ENCODE results near the gene AR. TPM values are rescaled to one million over a fixed set of nuclear protein-coding genes. Genes with fewer than 3 reads are reported as not detected.
"Not testable (repeated sequence)": the region's sequence is repeated elsewhere in the genome, so short reads cannot be mapped to it uniquely, and the experiment has no call there.

AR gene
- total RNA-seq, 6 experiments from 2014 or later: 12.2 to 18.2 (median 15.5) TPM

GRCh38 chrX:67636532-67636931, 92.7 kb downstream of the AR start:
- Mint-ChIP-seq H3K4me1 (ENCODE audit: low read depth) (peaks cover 8% of the 10 kb centered on the region), H3K4me3 (no peak overlapping the region), H3K27ac (peak overlapping the region; percentile 42; the same call in 1 of the 2 replicates), H3K27me3 (ENCODE audit: insufficient read depth) (no peaks in the 10 kb centered on the region), H3K36me3 (ENCODE audit: low read depth) (no peaks in the 10 kb centered on the region; the same call in 1 of the 2 replicates), H3K9me3 (no peaks in the 10 kb centered on the region)
- TF ChIP-seq CTCF (IDR thresholded peaks at IDR 0.05): no peak
- peak; percentile 1 for DNase-seq

GRCh38 chrX:67637293-67637692, 93.5 kb downstream of the AR start:
- not testable (repeated sequence) for H3K4me3 Mint-ChIP-seq; H3K4me1 Mint-ChIP-seq (ENCODE audit: low read depth); H3K27me3 Mint-ChIP-seq (ENCODE audit: insufficient read depth); DNase-seq; H3K27ac Mint-ChIP-seq; H3K9me3 Mint-ChIP-seq; H3K36me3 Mint-ChIP-seq (ENCODE audit: low read depth)

- H3K4me3 Mint-ChIP-seq: no peak overlapping the region
- TF ChIP-seq CTCF (IDR thresholded peaks at IDR 0.05): no peak
- no peak overlapping the region for H3K27ac Mint-ChIP-seq
- H3K36me3 Mint-ChIP-seq (ENCODE audit: low read depth): peaks cover 17% of the 10 kb centered on the region
- H3K9me3 Mint-ChIP-seq: no peaks in the 10 kb centered on the region
- H3K4me1 Mint-ChIP-seq (ENCODE audit: low read depth): 0 out of 2 replicates have a peak, but pooled peaks cover 5% of the 10 kb centered on the region
- H3K27me3 Mint-ChIP-seq (ENCODE audit: insufficient read depth): no peaks in the 10 kb centered on the region
- DNase-seq: no peak
Observed at GRCh38 chrX:67648361-67648760, 104.5 kb downstream of the AR start.

- no peaks in the 10 kb centered on the region for H3K27me3 Mint-ChIP-seq (ENCODE audit: insufficient read depth)
- no peak overlapping the region for H3K4me3 Mint-ChIP-seq
- no peak for DNase-seq
- no peak for TF ChIP-seq CTCF (IDR thresholded peaks at IDR 0.05)
- 0 out of 2 replicates have a peak, but pooled peaks cover 2% of the 10 kb centered on the region for H3K4me1 Mint-ChIP-seq (ENCODE audit: low read depth)
- no peaks in the 10 kb centered on the region for H3K9me3 Mint-ChIP-seq
- no peak overlapping the region for H3K27ac Mint-ChIP-seq
- peaks cover 3% of the 10 kb centered on the region; the same call in 1 of the 2 replicates for H3K36me3 Mint-ChIP-seq (ENCODE audit: low read depth)
Observed at GRCh38 chrX:67651437-67652142, 107.8 kb downstream of the AR start.

GRCh38 chrX:67652543-67652942, 108.7 kb downstream of the AR start:
- no peak overlapping the region for H3K27ac Mint-ChIP-seq
- no peak overlapping the region for H3K4me3 Mint-ChIP-seq
- DNase-seq: no peak
- no peaks in the 10 kb centered on the region for H3K27me3 Mint-ChIP-seq (ENCODE audit: insufficient read depth)
- no peaks in the 10 kb centered on the region for H3K9me3 Mint-ChIP-seq
- no peak for TF ChIP-seq CTCF (IDR thresholded peaks at IDR 0.05)
- no peaks in the 10 kb centered on the region for H3K4me1 Mint-ChIP-seq (ENCODE audit: low read depth)
- no peaks in the 10 kb centered on the region; the same call in 1 of the 2 replicates for H3K36me3 Mint-ChIP-seq (ENCODE audit: low read depth)

- no peak for TF ChIP-seq CTCF (IDR thresholded peaks at IDR 0.05)
- no peaks in the 10 kb centered on the region for H3K4me1 Mint-ChIP-seq (ENCODE audit: low read depth)
- no peak overlapping the region for H3K4me3 Mint-ChIP-seq
- no peaks in the 10 kb centered on the region for H3K9me3 Mint-ChIP-seq
- no peak overlapping the region for H3K27ac Mint-ChIP-seq
- DNase-seq: no peak
- H3K27me3 Mint-ChIP-seq (ENCODE audit: insufficient read depth): no peaks in the 10 kb centered on the region
- H3K36me3 Mint-ChIP-seq (ENCODE audit: low read depth): peaks cover 6% of the 10 kb centered on the region
Observed at GRCh38 chrX:67654301-67654700, 110.5 kb downstream of the AR start.

All from HFFc6 (cell line).